Keratinocyte (primary cell): ENCODE data around the gene FBXL17. TPM values are rescaled to one million over a fixed set of nuclear protein-coding genes. Genes with fewer than 3 reads are reported as not detected.

Experiments used
- DNase-seq: peaks from one replicate; pipeline ENCODE4 v3.0.0-alpha.2; 2011; ENCODE audit warnings: low read depth, missing footprints, low spot score
- FAIRE-seq: peaks from 2 replicates; lab custom pipeline; 2011; peaks lifted over from hg19 to GRCh38; lab: Jason Lieb, UNC
- H2AFZ ChIP-seq: 2 replicates; pipeline ENCODE4 v1.6.0; 2012; ENCODE audit warnings: low read length, control low read depth, inconsistent platforms; ENCODE audit not compliant: control insufficient read depth
- H3K27ac ChIP-seq: 2 replicates; pipeline ENCODE4 v1.5.1; 2011; ENCODE audit warnings: low read length; ENCODE audit not compliant: control insufficient read depth, insufficient read depth
- H3K27me3 ChIP-seq: 3 replicates; pipeline ENCODE4 v1.6.0; 2011; ENCODE audit warnings: low read length; ENCODE audit not compliant: control insufficient read depth, insufficient read depth; ENCODE audit errors: extremely low read depth
- H3K36me3 ChIP-seq, 2 experiments: 2 replicates in 1 of 2; 3 replicates in 1 of 2; pipeline ENCODE4 v1.5.1; 2011; ENCODE audit warnings: low read length in 2 of 2, mild to moderate bottlenecking in 1 of 2; ENCODE audit not compliant: control insufficient read depth in 2 of 2, insufficient read depth in 2 of 2; ENCODE audit errors: extremely low read depth in 1 of 2
- H3K4me1 ChIP-seq: 3 replicates; pipeline ENCODE4 v1.5.1; 2011; ENCODE audit warnings: low read length; ENCODE audit not compliant: control insufficient read depth, insufficient read depth; ENCODE audit errors: extremely low read depth
- H3K4me2 ChIP-seq: 3 replicates; pipeline ENCODE4 v1.6.0; 2011; ENCODE audit warnings: low read depth, low read length; ENCODE audit not compliant: control insufficient read depth, insufficient read depth; ENCODE audit errors: extremely low read depth
- H3K4me3 ChIP-seq, 3 experiments: fragments of 200-600 bp in 1 of 3; sonication (generic) in 1 of 3; 2 replicates in 2 of 3; 3 replicates in 1 of 3; pipeline ENCODE4 v1.5.1; 2011 to 2016; ENCODE audit warnings: low read length in 3 of 3, mild to moderate bottlenecking in 3 of 3, control low read depth in 2 of 3, inconsistent platforms in 1 of 3, low read depth in 1 of 3, mixed read lengths in 1 of 3, mixed run types in 1 of 3, moderate library complexity in 1 of 3; ENCODE audit not compliant: control insufficient read depth in 2 of 3, insufficient read depth in 2 of 3; ENCODE audit errors: extremely low read depth in 1 of 3
- H3K79me2 ChIP-seq: 2 replicates; pipeline ENCODE4 v1.6.0; 2012; ENCODE audit warnings: low read length; ENCODE audit not compliant: control insufficient read depth, insufficient read depth
- H3K9ac ChIP-seq: 3 replicates; pipeline ENCODE4 v1.6.0; 2011; ENCODE audit warnings: low read length; ENCODE audit not compliant: control insufficient read depth, insufficient read depth; ENCODE audit errors: extremely low read depth
- H3K9me1 ChIP-seq: 3 replicates; pipeline ENCODE4 v1.6.0; 2011; ENCODE audit warnings: low read length; ENCODE audit not compliant: control insufficient read depth, insufficient read depth; ENCODE audit errors: extremely low read depth
- H3K9me3 ChIP-seq: 2 replicates; pipeline ENCODE4 v1.5.1; 2012; ENCODE audit warnings: low read depth, low read length; ENCODE audit not compliant: control insufficient read depth
- H4K20me1 ChIP-seq: 3 replicates; pipeline ENCODE4 v1.6.0; 2011; ENCODE audit warnings: low read length; ENCODE audit not compliant: control insufficient read depth, insufficient read depth; ENCODE audit errors: extremely low read depth
- CTCF ChIP-seq, 3 experiments: IDR thresholded peaks in 1 of 3; conservative IDR thresholded peaks in 1 of 3; optimal IDR thresholded peaks in 1 of 3; 2 replicates in 2 of 3; 3 replicates in 1 of 3; pipeline versions ENCODE3 to v1.5.1; 2011; ENCODE audit warnings: low read length in 3 of 3, mild to moderate bottlenecking in 3 of 3, moderate library complexity in 2 of 3, control low read depth in 1 of 3, inconsistent platforms in 1 of 3; ENCODE audit not compliant: insufficient read depth in 2 of 3; ENCODE audit errors: extremely low read depth in 1 of 3
- EZH2 ChIP-seq: IDR thresholded peaks from one replicate; pipeline ENCODE4 v1.6.1; 2012; ENCODE audit warnings: inconsistent platforms, mild to moderate bottlenecking, low read length, moderate library complexity
- dilution Hi-C: fragments of 300-500 bp; cut with MboI; formaldehyde crosslinking; loops from one replicate; pipeline ENCODE4 v1.7.0; 2020; ENCODE audit warnings: low sequenced_read_pairs; ENCODE audit not compliant: extremely low pct_ligation_motif_present
- polyA plus RNA-seq, 5 experiments: library from polyadenylated mRNA; depleted of rRNA in 3 of 5; stranded (reverse) in 3 of 5; stranded (forward) in 1 of 5; unstranded in 1 of 5; fragments of >200 nt; gene quantifications; 1 replicate in 1 of 5; 2 replicates in 3 of 5; 3 replicates in 1 of 5; pipeline versions ENCODE4 v1.2.1 to v1.2.3, GENCODE V29; 2011 to 2012; ENCODE audit warnings: missing spikeins in 2 of 5, low read depth in 1 of 5, low replicate concordance in 1 of 5

The FBXL17 gene
- polyA plus RNA-seq, 1 donor (not counting 4 experiments of a cell fraction or from before 2014, with no cell fraction given), result 5.7 TPM

GRCh38 chr5:108387758-108388157 is 5.9 kb upstream of the FBXL17 start:
- dilution Hi-C loops, result no loop called here
- H3K9me1 ChIP-seq, result no peaks in the 10 kb centered on the region
- TF ChIP-seq CTCF (optimal IDR thresholded peaks at IDR 0.05 in 1 of 3, IDR thresholded peaks at IDR 0.05 in 1 of 3, conservative IDR thresholded peaks at IDR 0.05 in 1 of 3; ENCODE audit: extremely low read depth in 1 of 3, insufficient read depth in 2 of 3, low read length in 3 of 3) (no peak), EZH2 (no peak)
- FAIRE-seq (no peak), DNase-seq (no peak)
- no peak overlapping the region for H3K9ac ChIP-seq
- no peaks in the 10 kb centered on the region for H4K20me1 ChIP-seq
- no peak overlapping the region for H3K4me3 ChIP-seq
- peaks cover 6% of the 10 kb centered on the region for H3K4me1 ChIP-seq
- no peak overlapping the region for H3K4me2 ChIP-seq
- H3K27me3 ChIP-seq, result no peaks in the 10 kb centered on the region
- no peaks in the 10 kb centered on the region for H3K79me2 ChIP-seq
- H3K36me3 ChIP-seq, result no peaks in the 10 kb centered on the region
- H2AFZ ChIP-seq, result no peak overlapping the region
- H3K27ac ChIP-seq, result no peak overlapping the region
- H3K9me3 ChIP-seq, result no peaks in the 10 kb centered on the region

- Histone ChIP-seq H3K9ac (no peak overlapping the region), H3K9me1 (no peaks in the 10 kb centered on the region), H3K4me2 (no peak overlapping the region), H4K20me1 (no peaks in the 10 kb centered on the region), H3K27ac (no peak overlapping the region), H3K27me3 (no peaks in the 10 kb centered on the region), H3K79me2 (no peaks in the 10 kb centered on the region), H3K36me3 (no peaks in the 10 kb centered on the region), H3K4me3 (no peak overlapping the region), H2AFZ (no peak overlapping the region), H3K4me1 (peaks cover 9% of the 10 kb centered on the region), H3K9me3 (no peaks in the 10 kb centered on the region)
- dilution Hi-C loops, result no loop called here
- no peak for DNase-seq
- FAIRE-seq, result no peak
- no peak for TF ChIP-seq EZH2
These were observed 4.6 kb upstream of the FBXL17 start for GRCh38 chr5:108386345-108387061.
